HCT116 (cell line): ENCODE data around the gene SLC6A17. TPM values are rescaled to one million over a fixed set of nuclear protein-coding genes. Genes with fewer than 3 reads are reported as not detected.

Experiments
- ATAC-seq: fragments of 200-7000 bp; cut with Tn5 transposase; 2 replicates; pipeline ENCODE4 v1.9.1; 2020; ENCODE audit warnings: mild to moderate bottlenecking, moderate library complexity
- BruUV-seq: library from RNA; stranded (reverse); fragments of 400-500 nt; replicated peaks from 2 replicates; lab custom pipeline; 2021; lab: Mats Ljungman, UMichigan
- CTCF ChIA-PET: fragments of 300-600 bp; sonication (Branson Sonifier 250); formaldehyde crosslinking; loops from one replicate; lab custom pipeline; 2021; ENCODE audit warnings: antibody characterized with exemption; lab: Charles Lee
- POLR2A ChIA-PET: fragments of 300-600, 350-600 bp; sonication (Branson Sonifier 250); formaldehyde crosslinking; loops from one replicate; lab custom pipeline; 2021; ENCODE audit warnings: antibody characterized with exemption; lab: Charles Lee
- RAD21 ChIA-PET, 2 experiments: fragments of 300-600 bp; sonication (Branson Sonifier 250); formaldehyde crosslinking; loops; one replicate each; lab custom pipeline; 2023; ENCODE audit warnings: low total read pairs in 2 of 2; ENCODE audit not compliant: uncharacterized antibody in 2 of 2, unreplicated experiment in 2 of 2, low non-redundant PET in 1 of 2; lab: Charles Lee
- DNase-seq: peaks from one replicate; pipeline ENCODE4 v3.0.0-alpha.2; 2010; ENCODE audit warnings: low read depth, low spot score
- H2AFZ ChIP-seq: fragments of 200-600 bp; shearing (Covaris generic), sonication (generic); 2 replicates; pipeline ENCODE4 v1.6.1; 2017; ENCODE audit warnings: low read depth, mixed run types, mixed read lengths, antibody characterized with exemption, low read length; ENCODE audit not compliant: poor library complexity, severe bottlenecking
- H3K27ac ChIP-seq: 2 replicates; pipeline ENCODE4 v1.5.1; 2012; ENCODE audit warnings: low read depth, low read length
- H3K27me3 ChIP-seq: fragments of 200-600 bp; sonication (generic); 2 replicates; pipeline ENCODE4 v1.6.1; 2016; ENCODE audit warnings: mixed run types, low read length, mixed read lengths; ENCODE audit not compliant: insufficient read depth
- H3K36me3 ChIP-seq, 2 experiments: fragments of 200-500 bp in 1 of 2; fragments of 200-600 bp in 1 of 2; sonication (Bioruptor generic) in 1 of 2; sonication (generic) in 1 of 2; 2 replicates each; pipeline versions ENCODE4 v1.5.1 to v1.6.1; 2014 to 2016; ENCODE audit warnings: low read length in 2 of 2, inconsistent platforms in 1 of 2, mixed read lengths in 1 of 2, mixed run types in 1 of 2; ENCODE audit not compliant: insufficient read depth in 2 of 2, control insufficient read depth in 1 of 2
- H3K4me1 ChIP-seq, 2 experiments: fragments of 200-600 bp in 1 of 2; sonication (generic) in 1 of 2; 2 replicates each; pipeline versions ENCODE4 v1.5.1 to v1.6.1; 2012 to 2017; ENCODE audit warnings: low read length in 2 of 2, inconsistent platforms in 1 of 2, mild to moderate bottlenecking in 1 of 2, mixed read lengths in 1 of 2, mixed run types in 1 of 2, moderate library complexity in 1 of 2; ENCODE audit not compliant: insufficient read depth in 2 of 2, control insufficient read depth in 1 of 2
- H3K4me2 ChIP-seq: fragments of 200-600 bp; sonication (generic); 2 replicates; pipeline ENCODE4 v1.6.1; 2017; ENCODE audit warnings: mixed run types, low read length, mixed read lengths
- H3K4me3 ChIP-seq, 2 experiments: fragments of 200-600 bp in 1 of 2; sonication (generic) in 1 of 2; replicated peaks in 1 of 2; 2 replicates each; pipeline ENCODE4 v1.5.1; 2011 to 2016; ENCODE audit warnings: low read length in 2 of 2, control low read depth in 1 of 2, low read depth in 1 of 2, mild to moderate bottlenecking in 1 of 2, mixed read lengths in 1 of 2, mixed run types in 1 of 2
- H3K79me2 ChIP-seq: fragments of 200-600 bp; sonication (generic); 2 replicates; pipeline ENCODE4 v1.6.1; 2017; ENCODE audit warnings: mild to moderate bottlenecking, mixed run types, low read length, moderate library complexity, mixed read lengths; ENCODE audit not compliant: insufficient read depth
- H3K9ac ChIP-seq: fragments of 200-600 bp; sonication (generic); 2 replicates; pipeline ENCODE4 v1.6.1; 2016; ENCODE audit warnings: low read length, mixed read lengths
- H3K9me2 ChIP-seq: fragments of 200-600 bp; sonication (generic), shearing (Covaris generic); 2 replicates; pipeline ENCODE4 v1.6.1; 2017; ENCODE audit warnings: mixed run types, mild to moderate bottlenecking, moderate library complexity; ENCODE audit not compliant: insufficient read depth
- H3K9me3 ChIP-seq, 2 experiments: fragments of 200-500 bp in 1 of 2; fragments of 200-600 bp in 1 of 2; sonication (Bioruptor generic) in 1 of 2; sonication (generic) in 1 of 2; 2 replicates each; pipeline ENCODE4 v1.6.1; 2014 to 2017; ENCODE audit warnings: low read length in 2 of 2, mixed read lengths in 2 of 2, inconsistent platforms in 1 of 2, low read depth in 1 of 2, mild to moderate bottlenecking in 1 of 2, mixed run types in 1 of 2, moderate library complexity in 1 of 2; ENCODE audit not compliant: control insufficient read depth in 1 of 2, insufficient read depth in 1 of 2
- H4K20me1 ChIP-seq: fragments of 200-600 bp; sonication (generic), shearing (Covaris generic); 2 replicates; pipeline ENCODE4 v1.6.1; 2017; ENCODE audit warnings: mixed run types, mild to moderate bottlenecking, moderate library complexity; ENCODE audit not compliant: insufficient read depth
- CTCF ChIP-seq, 3 experiments: fragments of 200-600 bp in 1 of 3; sonication (generic) in 1 of 3; IDR thresholded peaks in 2 of 3; conservative IDR thresholded peaks in 1 of 3; 2 replicates each; pipeline ENCODE4 v1.5.1; 2012 to 2017; ENCODE audit warnings: low read depth in 2 of 3, low read length in 2 of 3, antibody characterized with exemption in 1 of 3, borderline replicate concordance in 1 of 3, control low read depth in 1 of 3, mild to moderate bottlenecking in 1 of 3, mixed read lengths in 1 of 3, mixed run types in 1 of 3, moderate library complexity in 1 of 3; ENCODE audit not compliant: insufficient read depth in 1 of 3
- ELF1 ChIP-seq: IDR thresholded peaks from 2 replicates; pipeline ENCODE4 v1.6.1; 2012; ENCODE audit warnings: low read depth, borderline replicate concordance
- EZH2 ChIP-seq: fragments of 200-600 bp; sonication (generic); IDR thresholded peaks from 2 replicates; pipeline ENCODE4 v1.6.1; 2017; ENCODE audit warnings: antibody characterized with exemption, mixed run types
- FOSL1 ChIP-seq: IDR thresholded peaks from 2 replicates; pipeline ENCODE4 v1.6.1; 2012; ENCODE audit warnings: low read depth
- MAX ChIP-seq: IDR thresholded peaks from 2 replicates; pipeline ENCODE4 v1.6.1; 2012
- POLR2A ChIP-seq: IDR thresholded peaks from 2 replicates; pipeline ENCODE4 v1.7.0; 2011; ENCODE audit warnings: borderline replicate concordance; ENCODE audit not compliant: insufficient read depth, insufficient read length; ENCODE audit errors: extremely low read depth
- REST ChIP-seq: IDR thresholded peaks from 2 replicates; pipeline ENCODE4 v1.6.1; 2012; ENCODE audit warnings: low read depth
- TCF7L2 ChIP-seq: IDR thresholded peaks from 2 replicates; pipeline ENCODE4 v1.7.0; 2011; ENCODE audit warnings: borderline replicate concordance, inconsistent platforms; ENCODE audit not compliant: insufficient read depth, insufficient read length; ENCODE audit errors: extremely low read depth
- ZBTB33 ChIP-seq: IDR thresholded peaks from 2 replicates; pipeline ENCODE4 v1.6.1; 2011; ENCODE audit warnings: mild to moderate bottlenecking, low read length, moderate library complexity; ENCODE audit not compliant: insufficient replicate concordance; ENCODE audit errors: extremely low read depth
- ZFX ChIP-seq: fragments of 450-650 bp; IDR thresholded peaks from 2 replicates; pipeline ENCODE4 v1.6.1; 2017
- ZNF274 ChIP-seq: fragments of 200-500 bp; sonication (Bioruptor generic); IDR thresholded peaks from 2 replicates; pipeline ENCODE4 v1.6.1; 2014; ENCODE audit warnings: mild to moderate bottlenecking, low read depth, low read length, inconsistent platforms
- intact Hi-C: fragments of 100-400 bp; cut with micrococcal nuclease; formaldehyde crosslinking; loops from 2 replicates; pipeline ENCODE4 v1.10.0; 2022
- total RNA-seq: library from RNA; stranded (reverse); gene quantifications from one replicate; pipeline ENCODE4 v1.2.1, GENCODE V29; 2021; ENCODE audit not compliant: unreplicated experiment

The SLC6A17 gene
- total RNA-seq, 1 experiment from 2014 or later, result 10.5 TPM

GRCh38 chr1:110215621-110216515, 65.6 kb downstream of the SLC6A17 start:
- H3K36me3 ChIP-seq, result no peaks in the 10 kb centered on the region
- H3K4me1 ChIP-seq, result peaks cover 0 to 14% of the 10 kb centered on the region in 2 experiments; a peak in 2 of 4 replicates
- no peaks in the 10 kb centered on the region for H3K27me3 ChIP-seq
- BruUV-seq, result no TSS peak
- ChIA-PET POLR2A (no interaction called here), RAD21 (no interaction called here), CTCF (interaction anchor here (1.5 to 2.1 kb wide), 2 partner anchors 8 to 280 kb away, joined by 3 to 6 read pairs; no protein-coding TSS in a partner anchor)
- no peak for ATAC-seq
- DNase-seq, result no peak
- no peak overlapping the region for H2AFZ ChIP-seq
- H3K4me3 ChIP-seq, result no peak overlapping the region
- no peak overlapping the region for H3K4me2 ChIP-seq
- no peaks in the 10 kb centered on the region for H3K9me3 ChIP-seq
- H3K27ac ChIP-seq, result no peak overlapping the region
- H3K9me2 ChIP-seq, result no peaks in the 10 kb centered on the region
- H3K9ac ChIP-seq, result no peak overlapping the region
- H4K20me1 ChIP-seq, result no peaks in the 10 kb centered on the region
- TF ChIP-seq ZNF274 (no peak), REST (no peak), ZBTB33 (no peak), EZH2 (no peak), POLR2A (no peak), ZFX (no peak), TCF7L2 (no peak), ELF1 (no peak), FOSL1 (no peak), CTCF (IDR thresholded peaks at IDR 0.05 in 2 of 3, conservative IDR thresholded peaks at IDR 0.05 in 1 of 3; ENCODE audit: borderline replicate concordance in 1 of 3, insufficient read depth in 1 of 3, low read depth in 2 of 3, low read length in 2 of 3) (no peak), MAX (no peak)
- H3K79me2 ChIP-seq, result peaks cover 11% of the 10 kb centered on the region; the same call in 1 of the 2 replicates
- intact Hi-C loops, result no loop called here
